Stomach (tissue), 9 donors: ENCODE measurements around the gene RCN1. TPM values are rescaled to one million over a fixed set of nuclear protein-coding genes. Genes with fewer than 3 reads are reported as not detected.
"Not testable (repeated sequence)": the region's sequence is repeated elsewhere in the genome, so short reads cannot be mapped to it uniquely, and the experiment has no call there.

Source experiments
- DNase-seq, 2 donors: peaks; one replicate each; pipeline versions ENCODE4 v3.0.0 to v3.0.0-alpha.2; 2013 to 2019
- H3K27ac ChIP-seq, 5 donors: fragments of 200-600 bp in 4 of 5; sonication (generic) in 4 of 5; one replicate each; pipeline ENCODE4 v1.5.1; 2013 to 2019; ENCODE audit warnings: mild to moderate bottlenecking in 1 of 5, moderate library complexity in 1 of 5
- H3K27me3 ChIP-seq, 3 donors: fragments of 200-600 bp; sonication (generic); one replicate each; pipeline ENCODE4 v1.5.1; 2017 to 2019; ENCODE audit warnings: mixed run types in 1 of 3
- H3K36me3 ChIP-seq, 4 donors: fragments of 200-600 bp; sonication (generic); 1 replicate in 3 of 4; 2 replicates in 1 of 4; pipeline ENCODE4 v1.5.1; 2016 to 2019
- H3K4me1 ChIP-seq, 4 donors: fragments of 200-600 bp; sonication (generic); one replicate each; pipeline ENCODE4 v1.5.1; 2016 to 2019
- H3K4me3 ChIP-seq, 4 donors: fragments of 200-600 bp; sonication (generic) in 3 of 4; one replicate each; pipeline ENCODE4 v1.5.1; 2016 to 2019; ENCODE audit warnings: mild to moderate bottlenecking in 1 of 4
- H3K9me3 ChIP-seq, 4 donors: fragments of 200-600 bp; sonication (generic); one replicate each; pipeline ENCODE4 v1.5.1; 2016 to 2019
- EP300 ChIP-seq: sonication (generic); formaldehyde crosslinking; IDR thresholded peaks from one replicate; pipeline ENCODE4 v1.6.1; 2017; ENCODE audit warnings: antibody characterized with exemption
- POLR2A ChIP-seq, 4 donors: fragments of 450-650 bp; IDR thresholded peaks; one replicate each; pipeline ENCODE4 v1.6.1; 2016; ENCODE audit warnings: antibody characterized with exemption in 4 of 4, control low read depth in 2 of 4, mild to moderate bottlenecking in 1 of 4, moderate library complexity in 1 of 4
- POLR2AphosphoS5 ChIP-seq, 3 donors: sonication (generic); formaldehyde crosslinking; IDR thresholded peaks; one replicate each; pipeline ENCODE4 v1.6.1; 2016; ENCODE audit warnings: antibody characterized with exemption in 3 of 3
- WGBS, 5 donors: extraction: QIAGEN DNeasy Blood & Tissue Kit in 3 of 5; methylation state at CpG; one replicate each; pipeline versions ENCODE4 v1.1.5 to v1.1.7; 2013 to 2018; 5-methylcytosine and 5-hydroxymethylcytosine counted together
- intact Hi-C: fragments of 100-400 bp; cut with DNase I; formaldehyde crosslinking; loops from one replicate; pipeline ENCODE4 v1.15.1; 2023; ENCODE audit warnings: low total_unique reads
- polyA plus RNA-seq, 3 donors: library from polyadenylated mRNA; stranded (reverse); fragments of 200-250 nt; gene quantifications; one replicate each; pipeline ENCODE4 v1.2.3, GENCODE V29; 2013
- total RNA-seq, 5 donors: library from RNA; depleted of rRNA; stranded (reverse); fragments of >200 nt; gene quantifications; one replicate each; pipeline versions ENCODE4 v1.1.0 to v1.2.3, GENCODE V29; 2014 to 2016
- TF ChIP-seq, protein P1 (sequence below), 7 experiments: fragments of 450-650 bp in 4 of 7; fragments of 200-600 bp in 3 of 7; sonication (generic) in 3 of 7; IDR thresholded peaks; one replicate each; pipeline ENCODE4 v1.5.1; 2016 to 2019; ENCODE audit warnings: antibody characterized with exemption in 7 of 7, control low read depth in 2 of 7, mild to moderate bottlenecking in 1 of 7
- donor health status: healthy with polysubstance abuse.
- donor health status: Bipolar disorder and iron deficiency.
- donor health status: healthy.

RCN1 gene
- total and polyA plus RNA-seq, 8 donors: 3.5 to 91.1 (median 35.0) TPM

DNA sequence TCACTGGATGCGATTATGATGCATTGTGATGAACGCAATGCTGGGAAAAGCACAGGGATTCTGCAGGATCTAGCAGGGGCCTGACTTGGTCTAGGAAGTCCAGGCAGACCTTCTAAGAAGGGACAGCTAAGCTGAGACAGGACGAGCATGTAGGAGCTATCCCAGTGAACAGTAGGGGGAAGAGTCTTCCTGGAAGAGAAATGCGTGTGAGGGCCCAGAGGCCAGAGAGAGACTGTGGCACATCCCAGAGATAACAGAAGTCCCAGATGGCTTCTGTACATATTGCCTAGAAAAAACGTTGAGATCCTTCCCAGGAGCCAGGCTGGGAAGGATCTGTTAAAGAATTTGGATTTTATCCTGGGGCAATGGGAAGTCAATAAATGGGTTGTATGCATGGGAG, 24.6 kb downstream of the RCN1 start:
- no peak for DNase-seq
- Histone ChIP-seq H3K4me1 (no peaks in the 10 kb centered on the region), H3K4me3 (no peak overlapping the region), H3K9me3 (no peaks in the 10 kb centered on the region), H3K27ac (no peak overlapping the region), H3K36me3 (no peaks in the 10 kb centered on the region), H3K27me3 (peaks cover 0 to 3% (median 0%) of the 10 kb centered on the region in 3 donors)
- WGBS, 5 donors: 69 to 79% (median 72%) methylated on average over 5 of the region's 5 CpGs
- TF ChIP-seq, protein P1, sequence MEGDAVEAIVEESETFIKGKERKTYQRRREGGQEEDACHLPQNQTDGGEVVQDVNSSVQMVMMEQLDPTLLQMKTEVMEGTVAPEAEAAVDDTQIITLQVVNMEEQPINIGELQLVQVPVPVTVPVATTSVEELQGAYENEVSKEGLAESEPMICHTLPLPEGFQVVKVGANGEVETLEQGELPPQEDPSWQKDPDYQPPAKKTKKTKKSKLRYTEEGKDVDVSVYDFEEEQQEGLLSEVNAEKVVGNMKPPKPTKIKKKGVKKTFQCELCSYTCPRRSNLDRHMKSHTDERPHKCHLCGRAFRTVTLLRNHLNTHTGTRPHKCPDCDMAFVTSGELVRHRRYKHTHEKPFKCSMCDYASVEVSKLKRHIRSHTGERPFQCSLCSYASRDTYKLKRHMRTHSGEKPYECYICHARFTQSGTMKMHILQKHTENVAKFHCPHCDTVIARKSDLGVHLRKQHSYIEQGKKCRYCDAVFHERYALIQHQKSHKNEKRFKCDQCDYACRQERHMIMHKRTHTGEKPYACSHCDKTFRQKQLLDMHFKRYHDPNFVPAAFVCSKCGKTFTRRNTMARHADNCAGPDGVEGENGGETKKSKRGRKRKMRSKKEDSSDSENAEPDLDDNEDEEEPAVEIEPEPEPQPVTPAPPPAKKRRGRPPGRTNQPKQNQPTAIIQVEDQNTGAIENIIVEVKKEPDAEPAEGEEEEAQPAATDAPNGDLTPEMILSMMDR (IDR thresholded peaks at IDR 0.05): no peak
- TF ChIP-seq POLR2A (IDR thresholded peaks at IDR 0.05): no peak
- TF ChIP-seq POLR2AphosphoS5 (IDR thresholded peaks at IDR 0.05): no peak
- TF ChIP-seq EP300: no peak
- intact Hi-C loops: no loop called here

DNA sequence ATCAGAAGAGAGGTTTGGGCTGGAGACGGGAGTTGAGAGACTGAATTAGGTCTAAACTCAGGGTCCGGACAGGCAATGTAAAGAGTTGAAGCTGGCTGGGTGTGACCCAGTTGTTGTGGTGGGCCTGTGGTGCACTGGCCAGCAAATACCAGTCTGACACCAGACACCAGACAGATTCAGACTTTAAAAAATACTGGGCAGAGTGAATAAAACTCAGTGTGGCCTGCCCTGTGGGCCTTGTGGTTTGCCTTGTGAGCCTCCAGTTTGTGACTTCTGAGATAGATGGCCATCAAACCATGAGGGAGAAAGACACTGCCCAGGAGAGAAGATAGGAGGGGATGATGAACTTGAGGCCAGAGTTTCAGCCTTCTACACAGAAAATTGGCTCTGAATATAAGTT, 25.8 kb downstream of the RCN1 start:
- Histone ChIP-seq H3K4me3 (no peak overlapping the region), H3K27ac (no peak overlapping the region), H3K36me3 (no peaks in the 10 kb centered on the region), H3K27me3 (peaks cover 0 to 3% (median 0%) of the 10 kb centered on the region in 3 donors), H3K9me3 (no peaks in the 10 kb centered on the region), H3K4me1 (no peaks in the 10 kb centered on the region)
- WGBS, 5 donors: 94 to 100% (median 96%) methylated on average over 2 of the region's 2 CpGs
- intact Hi-C loops: no loop called here
- no peak for DNase-seq
- TF ChIP-seq POLR2AphosphoS5 (IDR thresholded peaks at IDR 0.05): no peak
- TF ChIP-seq, protein P1 (IDR thresholded peaks at IDR 0.05): no peak
- TF ChIP-seq POLR2A (IDR thresholded peaks at IDR 0.05): no peak
- no peak for TF ChIP-seq EP300

DNA sequence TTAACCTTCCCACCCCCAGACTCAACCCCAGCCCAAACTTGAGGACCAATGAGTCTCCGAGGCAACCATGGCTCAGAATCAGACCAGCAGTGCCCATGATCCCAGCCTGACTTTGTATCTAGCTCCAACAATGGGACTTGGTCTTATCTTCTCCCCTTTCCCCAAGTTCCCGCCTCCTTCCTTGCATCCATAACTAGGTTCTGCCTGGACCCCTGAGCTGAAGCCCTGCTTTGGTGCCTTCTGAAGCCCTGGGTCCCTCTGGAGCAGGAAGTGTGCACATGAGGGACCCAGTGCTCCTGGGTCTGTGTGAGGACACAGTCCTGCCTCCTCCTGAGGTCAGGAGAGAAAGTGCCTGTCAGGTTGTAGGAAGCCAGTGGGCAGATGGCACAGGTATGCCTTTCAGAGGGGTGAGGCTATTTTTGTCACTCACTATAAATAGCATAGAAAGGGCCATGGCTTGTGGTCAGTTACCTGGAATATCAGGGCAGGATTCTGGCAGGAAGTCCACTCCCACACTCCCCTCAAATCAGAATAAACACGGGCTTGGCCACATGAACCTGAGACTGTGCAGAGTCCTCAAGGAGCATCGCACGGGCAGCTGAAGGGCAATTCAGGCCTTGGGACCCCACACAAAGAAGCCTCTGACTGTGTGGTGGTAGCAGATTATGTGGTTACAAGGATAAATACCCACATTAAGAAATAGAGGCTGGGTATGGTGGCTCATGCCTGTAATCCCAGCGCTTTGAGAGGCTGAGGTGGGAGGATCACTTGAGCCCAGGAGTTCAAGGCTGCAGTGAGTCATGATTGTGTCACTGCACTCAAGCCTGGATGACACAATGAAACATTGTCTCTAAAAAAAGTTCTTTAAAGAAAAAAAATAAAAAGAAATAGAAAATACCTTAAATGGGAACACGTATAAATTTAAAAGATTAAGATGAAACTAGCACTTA, 27.4 kb downstream of the RCN1 start:
- no peaks in the 10 kb centered on the region for H3K4me1 ChIP-seq
- no peak for DNase-seq
- TF ChIP-seq POLR2A (IDR thresholded peaks at IDR 0.05) (no peak), EP300 (no peak), POLR2AphosphoS5 (IDR thresholded peaks at IDR 0.05) (no peak)
- TF ChIP-seq, protein P1 (IDR thresholded peaks at IDR 0.05): no peak
- H3K27me3 ChIP-seq: peaks cover 0 to 3% (median 0%) of the 10 kb centered on the region in 3 donors
- WGBS, 5 donors: 73 to 82% (median 76%) methylated on average over 6 to 7 of the region's 7 CpGs
- intact Hi-C loops: no loop called here
- H3K36me3 ChIP-seq: no peaks in the 10 kb centered on the region
- no peaks in the 10 kb centered on the region for H3K9me3 ChIP-seq
- no peak overlapping the region for H3K4me3 ChIP-seq
- H3K27ac ChIP-seq: no peak overlapping the region

DNA sequence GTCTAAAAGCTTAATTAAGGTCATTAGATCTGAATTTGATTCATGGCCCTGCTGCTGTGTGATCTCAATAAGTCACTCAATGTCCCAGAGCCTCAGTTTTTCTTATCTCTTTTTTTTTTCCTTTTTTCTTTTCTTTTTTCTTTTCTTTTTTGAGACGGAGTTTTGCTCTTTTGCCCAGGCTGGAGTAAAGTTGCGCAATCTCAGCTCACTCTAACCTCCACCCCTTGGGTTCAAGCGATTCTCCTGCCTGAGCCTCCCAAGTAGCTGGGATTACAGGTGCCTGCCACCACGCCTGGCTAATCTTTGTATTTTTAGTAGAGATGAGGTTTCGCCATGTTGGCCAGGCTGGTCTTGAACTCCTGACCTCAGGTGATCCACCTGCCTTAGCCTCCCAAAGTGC, 28.3 kb downstream of the RCN1 start:
- intact Hi-C loops, DNase-seq, H3K4me3 ChIP-seq, H3K36me3 ChIP-seq, H3K27ac ChIP-seq, H3K9me3 ChIP-seq, H3K4me1 ChIP-seq, H3K27me3 ChIP-seq: not testable (repeated sequence)
- WGBS, 5 donors: 84 to 97% (median 90%) methylated on average over 5 of the region's 5 CpGs

DNA sequence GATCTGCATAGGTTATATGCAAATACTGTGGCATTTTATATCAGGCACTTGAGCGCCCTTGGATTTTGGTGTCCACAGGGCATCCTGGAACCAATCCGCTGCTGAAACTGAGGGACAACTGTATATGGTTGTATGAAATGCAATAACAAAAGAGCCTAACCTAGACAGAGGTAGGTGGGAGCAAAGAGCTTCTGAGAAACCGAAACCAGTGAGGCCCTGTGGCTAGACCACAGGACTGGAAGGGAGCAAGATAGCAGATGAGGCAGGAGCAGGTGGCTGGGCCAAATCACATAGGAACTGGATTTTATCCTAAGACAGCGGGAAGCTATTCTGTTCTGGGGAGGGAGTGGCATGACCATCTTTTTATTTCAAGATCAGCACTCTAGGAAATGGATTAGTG, 30.1 kb downstream of the RCN1 start:
- H3K4me1 ChIP-seq: no peaks in the 10 kb centered on the region
- H3K4me3 ChIP-seq: no peak overlapping the region
- H3K36me3 ChIP-seq: no peaks in the 10 kb centered on the region
- H3K27ac ChIP-seq: no peak overlapping the region
- 83 to 90% (median 89%) methylated on average over 4 of the region's 4 CpGs for WGBS, 5 donors
- no peak for TF ChIP-seq POLR2A (IDR thresholded peaks at IDR 0.05)
- TF ChIP-seq, protein P1 (IDR thresholded peaks at IDR 0.05): no peak
- TF ChIP-seq POLR2AphosphoS5 (IDR thresholded peaks at IDR 0.05): no peak
- no peak for TF ChIP-seq EP300
- peaks cover 0 to 11% (median 4%) of the 10 kb centered on the region in 3 donors for H3K27me3 ChIP-seq
- intact Hi-C loops: no loop called here
- no peaks in the 10 kb centered on the region for H3K9me3 ChIP-seq
- DNase-seq: no peak
